Activated T-helper 1 cell treated with Interleukin-2 at 50 U/mL for 16 hours (primary cell): ENCODE data around the gene AUTS2.

ENCODE experiments used
- DNase-seq: peaks from one replicate; pipeline ENCODE4 v3.0.0-alpha.2; 2020; ENCODE audit warnings: low read depth

AUTS2 gene

DNA sequence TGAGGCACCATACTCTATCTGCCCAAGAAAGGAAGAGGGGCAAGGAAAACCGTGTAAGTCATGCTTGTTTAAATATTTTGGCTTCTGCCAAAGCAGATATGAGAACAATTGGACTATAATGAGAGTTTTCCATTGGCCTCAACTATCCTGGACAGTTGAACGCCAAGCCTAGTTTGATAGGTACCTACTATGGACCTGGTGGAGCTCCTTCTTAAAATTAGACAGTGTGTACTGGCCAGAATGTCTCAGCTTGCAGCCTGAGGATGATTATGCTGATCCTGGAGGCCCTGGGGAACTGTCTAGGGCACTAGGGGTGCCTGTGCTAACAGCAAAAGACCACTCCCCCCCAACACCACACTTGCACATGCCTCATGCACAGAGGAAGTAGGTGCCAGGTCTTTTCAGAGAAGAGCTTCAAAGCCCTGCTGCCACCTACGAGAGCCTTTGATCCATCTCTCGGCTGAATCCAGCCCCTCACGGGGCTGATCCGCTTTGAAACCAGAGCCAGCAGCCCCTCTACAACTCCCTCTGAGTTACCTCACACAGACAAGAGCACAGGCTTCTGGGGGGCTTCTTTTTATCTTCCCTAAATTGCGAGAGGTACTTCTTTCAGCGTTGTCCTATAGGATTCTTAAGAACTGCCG is 1059.8 kb downstream of the AUTS2 start:
- no peak for DNase-seq

DNA sequence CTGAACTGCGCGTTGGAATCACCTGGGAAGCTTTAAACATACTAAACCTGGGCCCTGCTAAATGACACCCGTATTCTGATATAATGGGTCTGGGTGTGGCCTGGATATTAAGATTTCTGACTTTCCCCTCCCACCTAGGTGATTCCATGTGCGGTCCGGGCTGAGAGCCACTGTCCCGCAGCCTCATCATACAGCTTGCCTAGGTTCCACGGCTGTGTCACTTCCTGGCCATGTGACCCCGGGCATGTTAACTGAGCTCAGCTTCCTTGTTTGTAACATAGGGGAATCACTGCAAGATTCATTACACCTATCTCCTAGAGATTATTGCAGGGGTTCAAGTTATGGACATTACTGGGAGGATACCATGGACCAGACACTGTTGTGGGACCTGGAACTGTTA is 1061.0 kb downstream of the AUTS2 start:
- DNase-seq, result no peak

DNA sequence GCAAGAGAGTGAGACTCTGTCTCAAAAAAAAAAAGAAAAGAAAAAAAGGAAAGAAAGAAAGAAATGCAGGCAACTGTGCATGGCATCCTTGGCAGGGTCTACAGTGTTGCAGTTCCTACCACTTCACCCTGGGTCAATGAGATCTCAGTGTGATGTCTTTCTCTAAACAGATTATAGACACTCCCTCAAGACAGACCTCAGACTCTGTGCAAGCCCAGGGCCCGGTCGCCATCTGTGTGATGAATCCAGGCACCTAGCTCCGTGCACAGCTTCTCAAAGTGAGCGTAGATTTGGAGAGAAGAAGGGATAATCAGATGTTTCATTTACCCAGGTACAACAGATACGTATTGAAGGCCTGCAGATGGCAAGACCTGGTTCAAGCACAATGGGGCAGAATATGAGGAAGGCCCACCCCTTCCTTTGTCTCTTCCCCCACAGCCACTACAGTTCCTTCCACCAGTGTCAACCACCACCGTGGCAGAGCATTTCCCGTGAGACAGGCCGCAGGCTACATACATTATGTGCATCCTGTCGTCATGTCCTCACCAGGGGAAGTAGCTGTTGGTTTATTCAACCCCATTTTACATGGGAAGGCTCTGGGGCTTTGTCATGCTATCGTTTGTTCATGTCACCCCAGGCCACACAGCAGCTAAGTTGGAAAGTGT is 1062.0 kb downstream of the AUTS2 start:
- DNase-seq, result peak; percentile 17

DNA sequence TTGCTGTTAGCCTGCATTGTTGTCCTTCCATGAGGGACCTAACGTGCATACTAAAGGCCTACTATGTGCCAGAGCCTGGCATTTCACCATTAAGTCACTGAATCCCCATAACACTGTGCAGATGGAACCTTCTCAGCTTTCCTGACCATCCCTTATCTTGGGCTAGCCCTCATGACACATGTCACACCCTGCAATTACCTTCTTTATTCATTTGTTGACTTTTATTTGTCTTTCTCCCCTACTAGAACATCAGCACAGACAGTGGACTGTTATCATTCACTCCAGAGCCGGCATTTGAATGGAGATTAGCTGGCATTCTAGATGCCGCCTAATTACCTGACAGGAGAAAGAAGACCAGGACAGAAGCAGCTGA is 1062.5 kb downstream of the AUTS2 start:
- no peak for DNase-seq

DNA sequence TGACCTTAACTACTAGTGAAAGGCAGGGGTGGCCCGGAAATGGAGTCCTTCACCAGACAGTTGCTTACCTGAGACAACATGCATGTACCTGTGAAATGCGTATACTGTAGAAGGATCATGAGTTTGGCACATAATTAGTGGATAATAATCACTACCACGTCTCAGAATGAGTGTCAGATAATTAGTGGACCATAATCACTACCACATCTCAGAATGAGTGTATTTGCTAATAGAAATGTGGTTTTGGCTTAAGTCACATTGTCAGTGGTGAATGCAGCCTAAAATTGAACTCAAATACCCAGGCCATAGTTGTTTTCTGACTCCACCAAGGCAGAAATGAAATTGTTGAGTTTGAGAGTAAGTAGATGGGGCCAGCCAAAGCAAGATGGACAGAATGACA is 1065.4 kb downstream of the AUTS2 start:
- DNase-seq, result no peak

DNA sequence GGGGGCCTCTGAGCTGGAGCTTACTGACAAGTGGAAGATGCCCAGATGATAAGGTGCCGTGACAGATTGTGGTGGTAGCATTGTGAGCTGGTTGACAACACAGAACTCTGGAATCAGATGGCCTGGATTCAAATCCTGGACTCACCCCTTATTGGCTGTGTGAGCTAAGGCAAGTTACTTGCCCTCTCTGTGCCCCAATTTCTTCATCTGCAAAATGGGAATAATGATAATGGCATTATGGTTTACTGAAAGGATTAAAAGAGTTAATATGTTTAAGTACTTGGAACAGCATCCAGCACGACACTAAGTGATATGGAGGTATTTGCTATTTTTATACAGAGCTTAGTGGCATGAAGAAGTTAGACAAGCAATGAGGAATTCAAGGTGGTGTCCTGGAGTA is 1067.7 kb downstream of the AUTS2 start:
- DNase-seq, result no peak

DNA sequence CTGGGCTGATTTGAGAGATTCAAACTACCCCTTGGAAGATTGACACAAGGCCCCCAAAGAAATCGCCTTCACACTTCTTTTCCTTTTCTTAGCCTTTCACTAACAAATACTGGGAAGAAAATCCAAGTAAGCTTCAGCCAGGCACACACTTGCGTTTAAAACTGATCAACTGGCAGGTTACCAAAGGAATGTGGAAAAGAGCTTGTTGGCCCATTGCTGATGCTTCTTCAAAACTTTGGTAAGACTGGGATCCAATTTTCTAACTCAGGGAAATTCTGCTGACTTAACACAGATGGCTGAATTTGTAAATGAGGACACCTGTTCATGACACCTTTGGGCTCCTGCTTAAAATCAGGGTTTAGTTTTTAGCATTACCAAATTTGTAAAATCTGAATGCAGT is 1069.1 kb downstream of the AUTS2 start:
- no peak for DNase-seq

DNA sequence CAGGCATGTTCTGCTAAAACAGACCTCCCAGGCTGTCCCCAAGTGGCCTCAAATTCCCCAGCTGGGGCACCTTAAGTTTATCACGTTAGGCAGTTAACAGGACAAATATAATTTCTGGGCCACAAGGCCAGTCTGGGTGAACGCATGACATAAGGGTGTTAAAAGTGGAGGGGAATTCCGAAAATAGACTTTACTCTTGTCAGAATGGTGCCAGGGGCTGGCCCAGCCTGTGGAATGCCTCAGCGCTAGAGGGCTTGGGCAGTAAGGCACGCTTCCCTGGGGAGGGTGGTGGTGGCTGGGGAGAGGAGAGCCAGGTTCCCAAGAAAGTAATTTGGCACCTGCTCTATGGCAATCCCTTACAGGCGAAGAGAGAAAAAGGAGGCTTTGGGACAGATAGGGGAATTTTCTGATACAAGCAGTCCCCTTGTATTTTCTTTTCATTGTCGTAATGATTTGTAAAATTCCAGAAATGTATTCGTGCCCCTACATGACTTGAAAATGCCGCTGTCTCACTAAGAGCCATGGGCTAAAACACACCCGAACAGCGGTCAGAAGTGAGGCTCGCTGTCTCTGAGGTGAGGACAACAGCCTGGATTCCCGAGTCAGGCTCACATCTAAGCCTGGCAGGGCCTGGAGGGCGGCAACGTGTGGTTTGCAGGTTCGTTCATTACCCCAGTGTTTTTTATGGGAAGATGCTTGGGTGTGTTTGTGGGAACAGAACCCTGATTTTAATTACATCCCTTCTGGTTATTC is 1070.5 kb downstream of the AUTS2 start:
- no peak for DNase-seq

DNA sequence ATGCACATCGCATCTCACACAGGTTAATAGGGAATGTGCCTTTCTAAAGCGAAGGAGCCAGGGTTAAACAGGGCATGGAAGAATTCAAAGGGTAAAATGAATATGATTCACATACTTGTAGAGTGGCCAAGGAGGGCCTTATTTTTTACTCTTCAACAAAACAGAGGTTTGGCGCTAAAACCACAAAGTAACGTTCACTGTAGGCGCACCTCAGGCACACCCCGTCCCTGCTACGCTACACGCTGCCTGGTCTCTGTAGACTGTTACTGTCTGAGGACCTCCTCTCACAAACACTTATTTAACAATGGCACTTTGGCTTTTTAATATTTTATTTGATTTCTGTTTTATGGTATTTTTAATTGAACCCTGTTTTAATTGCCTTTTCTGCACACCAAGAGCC is 1071.6 kb downstream of the AUTS2 start:
- DNase-seq, result no peak

DNA sequence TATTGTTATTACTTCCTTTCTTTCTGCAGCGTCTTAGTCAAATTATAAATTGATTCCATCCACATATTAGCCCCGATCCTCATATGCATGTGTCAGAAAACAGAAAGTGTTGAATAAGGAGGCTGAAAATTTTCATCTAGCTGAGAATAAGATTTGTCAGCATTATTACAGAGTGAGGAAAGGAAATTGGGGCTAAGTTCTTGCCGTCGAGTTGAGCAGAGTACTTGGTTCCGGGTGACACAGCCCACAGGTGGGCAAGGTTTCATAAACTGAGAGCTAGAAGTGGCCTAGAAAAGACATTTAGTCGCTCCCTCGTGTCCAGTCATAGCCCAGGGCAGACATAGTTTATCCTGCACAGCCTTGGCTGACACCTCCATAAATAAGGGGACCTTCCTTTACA is 1072.0 kb downstream of the AUTS2 start:
- no peak for DNase-seq

DNA sequence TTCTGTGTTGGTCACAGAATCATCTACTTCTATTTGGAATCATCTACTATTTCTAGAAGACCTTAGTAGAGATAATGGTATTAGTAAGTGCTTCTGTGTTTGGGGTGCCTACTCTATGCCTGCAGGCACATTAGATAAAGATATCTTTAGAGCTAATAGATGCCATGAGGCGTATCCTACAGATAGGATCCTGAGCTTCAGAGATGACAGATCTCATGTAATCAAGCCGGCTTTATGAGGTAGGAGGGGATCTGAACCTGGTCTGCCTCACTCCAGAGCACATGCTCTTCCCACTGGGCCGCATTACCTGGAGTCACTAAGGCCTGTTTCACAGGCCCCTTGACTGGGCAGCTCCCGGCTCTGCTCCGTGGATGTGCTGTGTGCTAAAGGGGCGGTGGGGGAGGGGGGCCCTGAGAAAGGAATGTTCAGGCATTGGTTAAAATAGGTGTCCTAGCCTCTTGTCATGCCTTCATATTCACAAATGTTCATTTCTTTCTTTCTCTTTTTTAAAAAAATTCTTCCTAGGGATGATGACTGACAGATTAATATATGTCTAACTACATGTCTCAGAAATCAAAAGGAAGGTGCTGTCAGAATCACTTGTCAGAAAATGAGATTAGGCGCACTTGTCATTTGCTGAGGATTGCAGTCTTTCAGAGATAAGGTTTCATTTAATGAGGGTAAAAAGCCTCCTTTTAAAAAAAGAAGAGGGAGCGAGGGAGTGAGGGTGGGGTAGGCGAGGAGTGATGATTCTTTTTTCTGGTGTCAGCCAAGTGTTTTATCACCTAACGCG is 1075.7 kb downstream of the AUTS2 start:
- DNase-seq, result no peak

DNA sequence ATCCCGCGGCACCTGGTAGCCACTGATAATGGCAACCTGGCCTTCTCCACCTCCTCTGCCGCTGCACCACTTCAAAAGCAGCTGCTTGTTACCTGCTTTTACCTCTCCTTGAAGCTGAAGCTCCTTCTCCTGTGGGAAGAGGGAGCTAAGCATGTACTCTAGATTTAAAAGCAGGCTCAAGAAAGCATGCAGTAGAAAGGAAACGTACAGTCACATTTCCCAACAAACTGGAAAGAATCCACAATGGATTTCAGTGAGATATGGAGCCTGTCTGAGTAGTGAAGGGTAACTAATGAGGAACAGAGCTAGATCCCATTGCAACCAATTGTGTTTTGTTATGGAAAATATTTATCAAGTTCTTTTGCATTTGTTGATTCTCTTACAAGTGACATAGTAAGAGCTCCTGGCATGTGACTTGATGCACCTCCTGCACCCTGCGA is 1076.3 kb downstream of the AUTS2 start:
- DNase-seq, result no peak

DNA sequence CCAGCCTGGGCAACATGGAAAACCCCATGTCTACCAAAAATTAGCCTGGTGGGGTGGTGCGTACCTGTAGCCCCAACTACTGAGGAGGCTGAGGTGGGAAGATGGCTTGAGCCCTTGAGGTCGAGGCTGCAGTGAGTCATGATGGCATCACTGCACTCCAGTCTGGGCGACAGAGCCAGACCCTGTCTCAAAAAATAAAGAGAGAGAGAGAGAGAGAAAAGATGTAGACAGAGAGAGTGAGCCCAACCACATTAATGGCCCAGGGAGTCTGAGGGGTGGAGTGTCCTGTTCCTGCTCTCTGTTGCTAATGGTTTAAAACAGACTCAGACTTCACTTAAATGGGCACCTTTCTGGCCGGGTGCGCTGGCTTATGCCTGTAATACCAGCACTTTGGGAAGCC is 1078.0 kb downstream of the AUTS2 start:
- DNase-seq, result no peak

DNA sequence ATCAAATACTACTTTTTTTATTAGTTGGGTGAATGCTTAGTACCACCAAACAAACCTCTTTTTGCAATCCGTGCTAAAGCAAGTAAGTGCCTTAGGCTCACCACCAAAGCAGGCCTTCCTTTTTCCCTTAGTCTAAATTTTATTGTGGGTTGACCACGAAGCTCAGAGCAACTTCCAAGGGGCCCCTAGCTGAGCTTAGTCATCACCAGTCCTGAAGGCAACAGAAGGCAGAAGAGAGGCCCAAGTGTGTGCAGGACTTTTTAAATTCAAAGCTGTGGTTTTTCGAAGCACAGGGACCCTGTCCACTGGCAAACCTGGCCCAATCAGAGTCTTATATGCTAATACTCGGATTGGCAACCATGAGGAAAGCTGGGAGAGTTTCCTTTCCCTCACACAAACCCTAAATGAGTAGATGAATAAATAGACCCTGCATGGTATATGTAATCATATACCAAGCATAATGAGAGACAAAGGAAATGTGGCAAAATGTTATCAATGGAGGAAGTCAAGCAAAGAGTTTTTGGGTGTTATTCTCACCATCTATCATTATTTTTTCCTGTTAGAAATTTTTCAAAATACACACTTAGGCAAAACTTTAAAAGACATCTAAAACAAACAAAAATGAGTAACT is 1080.5 kb downstream of the AUTS2 start:
- DNase-seq, result no peak

DNA sequence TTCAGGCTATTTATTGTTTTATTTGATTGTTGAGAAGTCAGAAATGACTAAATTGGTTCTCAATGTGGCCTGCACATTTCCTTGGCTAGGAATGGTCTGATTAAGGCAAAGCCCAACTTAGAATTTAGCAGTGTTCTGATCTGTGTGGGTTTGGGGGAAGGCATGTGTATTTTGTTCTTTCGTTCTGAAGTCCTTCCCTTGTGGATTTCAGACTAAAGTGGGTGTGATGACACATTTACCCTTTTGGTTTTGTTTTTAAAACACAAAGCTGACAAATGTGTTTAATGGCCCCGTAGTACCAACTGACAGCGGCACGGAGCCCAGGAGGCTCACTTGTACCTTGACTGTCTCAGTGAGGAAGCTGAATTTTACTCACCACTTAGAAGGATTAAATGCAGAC is 1081.4 kb downstream of the AUTS2 start:
- DNase-seq, result no peak

DNA sequence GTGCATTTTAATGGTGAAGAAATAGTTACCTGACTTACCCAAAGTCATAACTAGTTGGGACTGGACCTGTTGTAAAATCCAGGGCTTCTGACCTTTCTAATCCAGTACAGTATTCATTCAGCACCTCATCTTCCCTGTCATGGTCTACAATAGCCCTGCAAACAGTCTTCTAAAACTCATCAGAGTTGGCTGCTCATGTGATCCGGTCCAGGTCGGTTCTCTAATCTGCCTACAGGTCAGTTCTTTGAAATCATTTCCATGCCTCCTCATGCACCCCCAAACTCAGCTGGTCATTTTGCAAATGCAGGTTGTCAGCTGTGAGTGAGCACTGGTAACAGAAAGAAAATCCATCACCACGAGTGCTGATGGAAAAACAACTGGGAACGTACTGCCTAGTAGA is 1082.0 kb downstream of the AUTS2 start:
- DNase-seq, result no peak

DNA sequence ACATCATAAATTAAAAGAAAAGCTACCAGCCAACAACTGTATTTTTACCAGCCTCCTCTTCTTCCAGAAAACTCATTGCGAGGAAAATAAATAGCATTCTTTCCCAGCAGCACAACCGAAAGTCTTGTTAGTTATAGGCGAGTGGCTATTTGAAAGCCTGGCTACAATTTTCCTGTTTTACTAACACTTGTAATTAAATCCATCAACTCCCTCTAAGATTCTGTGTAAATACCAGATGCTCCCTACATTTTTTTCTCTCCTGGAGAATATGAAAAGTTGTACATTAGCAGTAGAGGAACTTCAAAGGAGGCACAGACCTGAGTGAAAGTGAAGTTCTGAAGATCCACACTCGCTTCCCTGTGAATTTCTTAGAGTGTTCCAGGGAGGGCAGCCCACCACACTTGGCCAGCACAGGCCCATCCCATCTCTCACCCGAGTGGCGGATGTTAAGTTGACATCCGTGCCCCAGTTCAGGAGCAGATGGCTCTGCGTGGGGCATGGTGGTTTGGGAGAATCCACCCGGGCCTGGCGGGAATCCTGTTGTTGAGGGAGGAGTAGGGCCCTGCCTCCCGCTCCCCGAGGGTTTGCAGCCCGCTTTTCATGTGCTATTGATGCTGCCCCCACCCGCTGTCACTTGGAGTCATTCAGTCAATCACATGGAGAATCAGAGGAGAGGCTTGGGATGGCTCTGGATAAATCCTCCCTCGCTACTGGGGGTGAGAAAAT is 1082.6 kb downstream of the AUTS2 start:
- no peak for DNase-seq

DNA sequence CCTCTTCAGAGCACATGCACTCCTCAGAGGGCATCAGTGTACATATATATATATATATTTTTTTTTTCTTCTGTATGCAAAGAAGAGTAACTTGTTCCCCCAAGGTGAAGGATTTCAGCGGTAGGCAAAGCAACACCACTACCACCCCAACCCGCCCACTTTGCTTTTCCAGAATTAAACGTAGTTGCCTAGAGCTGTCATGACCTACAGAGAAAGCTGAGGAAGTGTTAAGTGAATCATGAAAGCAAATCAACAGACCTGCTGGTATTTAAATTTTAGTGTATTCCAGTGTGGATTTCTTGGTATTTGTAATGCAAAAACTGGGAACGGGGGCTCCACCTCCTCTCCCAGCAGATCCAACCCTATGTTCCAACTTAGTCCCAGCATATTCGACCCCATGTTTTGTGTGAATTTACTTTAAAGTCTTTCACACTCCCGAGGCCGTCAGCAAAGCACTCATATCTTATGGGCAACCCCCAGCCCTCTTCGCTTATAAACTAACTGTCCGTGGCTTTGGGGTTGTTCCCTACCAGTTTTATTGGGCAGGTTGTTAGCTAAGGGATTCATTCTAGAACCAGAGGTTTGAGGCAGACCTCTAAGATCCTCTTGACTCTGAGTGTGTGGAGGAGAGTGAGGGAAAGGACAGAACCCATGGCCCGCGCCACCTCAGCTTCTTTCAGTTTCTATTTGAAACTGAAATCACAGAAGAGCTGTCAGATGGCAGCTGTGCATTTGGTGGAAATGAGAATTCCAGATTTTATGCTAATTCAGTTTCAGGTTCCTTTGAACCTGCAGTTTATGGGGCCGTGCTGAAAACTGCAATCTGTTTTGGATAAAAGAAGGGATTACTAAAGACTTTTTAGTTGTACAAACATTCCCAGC is 1083.4 kb downstream of the AUTS2 start:
- DNase-seq, result no peak

DNA sequence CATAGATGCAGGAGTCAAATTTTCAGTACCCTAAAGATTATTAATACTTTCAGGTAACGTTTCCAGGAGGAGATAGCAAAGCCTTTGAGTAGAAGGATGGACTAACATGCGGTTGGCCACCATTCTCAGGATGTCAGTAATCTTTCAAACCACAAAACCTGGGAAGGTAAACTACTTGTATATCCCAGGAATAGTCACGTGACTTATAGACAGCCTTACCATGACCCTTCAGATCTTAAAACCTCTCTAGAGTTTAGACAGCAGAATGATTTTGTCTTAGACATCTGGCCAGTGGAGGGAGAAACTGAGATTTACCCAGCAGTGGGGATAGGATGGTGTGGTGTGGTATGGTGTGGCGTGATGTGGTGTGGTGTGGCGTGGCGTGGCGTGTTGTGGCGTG is 1085.9 kb downstream of the AUTS2 start:
- no peak for DNase-seq

DNA sequence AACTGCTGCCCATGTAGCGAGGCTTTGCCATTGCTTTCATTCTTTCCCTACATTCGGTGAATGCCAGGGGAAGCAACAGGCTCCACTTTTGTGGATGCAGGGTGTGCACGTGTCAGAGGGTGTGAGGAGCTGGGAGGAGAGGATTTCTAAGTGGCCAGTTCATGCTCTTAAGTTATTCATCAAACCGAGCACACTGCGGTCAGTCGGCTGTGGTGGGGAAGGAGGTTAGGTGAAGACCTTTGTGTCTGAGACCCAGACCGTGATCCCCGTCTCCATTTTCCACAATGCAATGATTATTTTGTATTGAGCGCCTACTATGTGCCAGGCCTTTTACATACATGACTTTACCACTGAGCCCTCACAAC is 1095.0 kb downstream of the AUTS2 start:
- DNase-seq, result no peak
